Stimulated activated CD4-positive, alpha-beta T cell treated with anti-CD3 and anti-CD28 coated beads, Interleukin-15, amount 100 ng/mL, for 48 hours (primary cell): ENCODE data around the gene CAPZB.
"Not testable (repeated sequence)": the region's sequence is repeated elsewhere in the genome, so short reads cannot be mapped to it uniquely, and the experiment has no call there.

Experiments
- DNase-seq, 2 donors: peaks; one replicate each; pipeline ENCODE4 v3.0.0-alpha.2; 2020; ENCODE audit warnings: low read depth in 2 of 2

Gene CAPZB

GRCh38 chr1:19485362-19486187, at the start of gene CAPZB:
CAPZB (minus strand) TSS chr1:19485539; CDS start chr1:19485438, 101 bp downstream.
- peak; percentile 85 to 96 for DNase-seq

DNA sequence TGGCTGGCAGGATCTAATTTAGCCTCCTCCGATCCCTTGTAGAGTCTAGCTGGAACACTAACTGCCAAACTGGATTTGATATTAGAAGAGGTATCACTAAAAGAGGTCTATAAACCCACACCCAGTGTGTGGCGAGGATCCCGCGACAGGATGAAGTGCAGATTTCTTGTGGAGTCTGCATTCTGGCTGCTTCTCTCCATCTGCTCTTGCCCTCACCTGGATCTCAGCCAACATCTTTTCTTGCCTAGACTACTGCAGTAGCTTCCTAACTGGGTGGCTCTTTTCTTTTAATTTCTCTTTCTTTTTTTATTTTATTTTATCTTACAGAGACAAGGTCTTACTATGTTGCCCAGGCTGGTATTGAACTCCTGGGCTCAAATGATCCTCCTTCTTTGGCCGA, 48.9 kb upstream of the CAPZB start:
- DNase-seq, result no peak

- DNase-seq, result no peak
These were observed 48.3 kb upstream of the CAPZB start for GRCh38 chr1:19533626-19534025.

- DNase-seq, result no peak
These were observed 47.2 kb upstream of the CAPZB start for GRCh38 chr1:19532519-19532918.

- DNase-seq, result no peak
These were observed 44.3 kb upstream of the CAPZB start for GRCh38 chr1:19529664-19530063.

DNA sequence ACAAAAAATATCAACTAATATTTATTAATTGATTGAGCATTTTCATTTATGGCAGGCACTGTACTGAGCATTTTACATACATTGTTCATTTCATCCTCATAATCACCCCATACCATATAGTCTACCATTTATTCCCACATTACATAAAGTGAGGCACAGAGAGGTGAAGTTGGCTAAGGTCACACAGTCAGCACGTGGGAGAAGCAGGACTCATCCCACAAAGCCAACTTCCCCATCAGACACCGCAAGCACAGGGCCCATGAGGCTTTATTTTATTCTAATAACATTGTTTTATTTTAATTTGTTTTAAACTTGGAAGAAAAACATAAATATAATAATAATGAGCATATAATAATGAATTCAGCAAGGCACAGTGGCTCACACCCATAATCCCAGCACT, 43.1 kb upstream of the CAPZB start:
- DNase-seq, result no peak

- no peak for DNase-seq
These were observed 40.5 kb upstream of the CAPZB start for GRCh38 chr1:19525607-19526545.

GRCh38 chr1:19524791-19525190, 39.5 kb upstream of the CAPZB start:
- no peak for DNase-seq

DNA sequence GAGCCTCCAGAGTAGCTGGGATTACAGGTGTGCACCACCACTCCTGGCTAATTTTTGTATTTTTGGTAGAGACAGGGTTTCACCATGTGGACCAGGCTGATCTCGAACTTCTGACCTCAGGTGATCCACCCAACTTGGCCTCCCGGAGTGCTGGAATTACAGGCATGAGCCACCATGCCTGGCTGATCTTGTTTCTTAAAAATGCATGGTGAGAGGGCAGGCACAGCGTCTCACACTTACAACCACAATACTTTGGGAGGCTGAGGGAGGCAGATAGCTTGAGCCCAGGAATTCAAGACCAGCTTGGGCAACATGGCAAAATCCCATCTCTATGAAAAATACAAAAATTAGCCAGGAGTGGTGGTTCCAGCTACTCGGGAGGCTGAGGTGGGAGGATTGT, 37.2 kb upstream of the CAPZB start:
- not testable (repeated sequence) for DNase-seq

GRCh38 chr1:19521411-19521810, 36.1 kb upstream of the CAPZB start:
- no peak for DNase-seq

GRCh38 chr1:19517017-19517416, 31.7 kb upstream of the CAPZB start:
- no peak for DNase-seq

GRCh38 chr1:19515201-19515600, 29.9 kb upstream of the CAPZB start:
- DNase-seq, result no peak

DNA sequence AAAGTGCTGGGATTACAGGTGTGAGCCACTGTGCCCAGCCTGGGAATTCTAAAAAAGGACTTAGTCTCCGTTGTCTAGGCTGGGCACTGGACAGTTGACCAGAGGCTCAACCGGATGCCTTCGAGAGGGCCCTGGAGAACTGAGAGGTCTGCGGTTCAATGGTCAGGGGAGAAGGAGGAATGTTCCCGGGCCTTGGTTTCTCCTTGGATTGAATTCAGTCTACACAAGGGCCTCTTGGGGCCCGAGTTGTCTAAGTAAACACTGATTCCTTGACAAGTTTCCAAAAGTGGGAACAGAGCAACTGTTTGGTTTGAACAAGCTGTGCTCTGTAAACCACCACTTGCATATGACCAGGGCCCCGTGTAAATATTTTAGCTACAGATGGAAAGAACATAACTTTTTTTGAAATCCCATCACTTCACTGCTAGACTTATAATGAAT, 29.1 kb upstream of the CAPZB start:
- DNase-seq, result no peak

GRCh38 chr1:19512545-19512944, 27.2 kb upstream of the CAPZB start:
- no peak for DNase-seq

- no peak for DNase-seq
These were observed 25.8 kb upstream of the CAPZB start for GRCh38 chr1:19511116-19511515.

GRCh38 chr1:19509647-19510046, 24.3 kb upstream of the CAPZB start:
- DNase-seq, result not testable (repeated sequence)

- no peak for DNase-seq
These were observed 22.2 kb upstream of the CAPZB start for GRCh38 chr1:19507516-19507915.

DNA sequence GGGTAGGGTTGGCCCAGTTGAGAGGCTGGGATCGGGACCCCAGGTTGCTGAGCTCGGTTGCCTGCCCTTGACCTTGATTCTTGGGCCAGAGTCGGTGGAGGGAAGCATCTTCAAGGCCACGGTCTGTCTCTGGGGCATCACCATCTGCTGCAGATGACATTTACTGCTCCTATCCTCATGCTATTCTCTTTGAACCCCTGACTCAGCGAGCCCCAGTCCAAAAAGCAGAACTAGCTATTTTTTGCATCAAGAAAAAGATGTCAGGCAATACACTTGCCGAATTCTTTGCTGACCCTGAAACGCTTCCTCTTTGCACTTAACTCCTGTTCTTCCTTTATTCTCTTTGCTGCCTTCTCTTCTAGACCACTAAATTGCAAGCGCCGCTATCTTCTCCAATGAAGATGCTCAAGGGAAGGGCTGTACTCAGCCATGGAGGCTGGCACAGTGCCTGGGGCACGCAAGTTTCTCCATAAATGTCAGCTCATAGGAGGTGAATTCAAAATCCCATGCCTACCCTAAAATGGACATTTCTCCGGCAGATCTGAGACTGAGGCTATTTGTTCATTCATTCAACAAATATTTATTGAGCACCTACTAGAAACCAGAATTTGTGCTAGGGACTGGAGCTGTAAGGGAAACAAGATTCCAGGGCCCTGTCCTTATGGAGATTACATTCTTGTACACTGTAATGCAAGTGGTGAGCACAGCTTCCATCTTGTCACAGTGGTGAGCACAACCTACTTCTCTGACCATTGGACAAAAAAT, 20.5 kb upstream of the CAPZB start:
- no peak for DNase-seq

GRCh38 chr1:19504796-19505692, 19.7 kb upstream of the CAPZB start:
- no peak for DNase-seq

GRCh38 chr1:19502284-19502683, 16.9 kb upstream of the CAPZB start:
- DNase-seq, result not testable (repeated sequence)

- not testable (repeated sequence) for DNase-seq
These were observed 14.5 kb upstream of the CAPZB start for GRCh38 chr1:19499887-19500286.
